HL-60 (cell line): Measurements from ENCODE around the gene TMEM270.

ENCODE experiments used
- DNase-seq, 2 experiments: peaks; one replicate each; pipeline ENCODE4 v3.0.0-alpha.2; 2010 to 2020; ENCODE audit warnings: low read depth in 1 of 2, low spot score in 1 of 2
- H3K27ac ChIP-seq: fragments of 250-450 bp; sonication (Bioruptor Pico); replicated peaks from 2 replicates; pipeline ENCODE4 v1.5.1; 2020; ENCODE audit warnings: mild to moderate bottlenecking, moderate library complexity
- H3K27me3 ChIP-seq: fragments of 250-450 bp; sonication (Bioruptor Pico); 2 replicates; pipeline ENCODE4 v1.5.1; 2021; ENCODE audit warnings: mild to moderate bottlenecking, moderate library complexity; ENCODE audit not compliant: insufficient read depth, poor library complexity, severe bottlenecking
- H3K4me3 ChIP-seq: replicated peaks from 2 replicates; pipeline ENCODE4 v1.5.1; 2011; ENCODE audit warnings: mild to moderate bottlenecking, control low read depth, low read length; ENCODE audit not compliant: insufficient read depth
- CTCF ChIP-seq: IDR thresholded peaks from one replicate; pipeline ENCODE4 v1.5.1; 2011; ENCODE audit warnings: low read length, control low read depth, inconsistent platforms; ENCODE audit not compliant: insufficient read depth
- GABPA ChIP-seq: IDR thresholded peaks from 2 replicates; pipeline ENCODE4 v1.6.1; 2012; ENCODE audit warnings: low read depth
- POLR2AphosphoS5 ChIP-seq: IDR thresholded peaks from 2 replicates; pipeline ENCODE4 v1.6.1; 2012; ENCODE audit warnings: low read depth
- REST ChIP-seq: IDR thresholded peaks from 2 replicates; pipeline ENCODE4 v1.6.1; 2012; ENCODE audit warnings: low read depth; ENCODE audit not compliant: insufficient replicate concordance
- SPI1 ChIP-seq: IDR thresholded peaks from 2 replicates; pipeline ENCODE4 v1.6.1; 2012; ENCODE audit warnings: low read depth, mild to moderate bottlenecking, borderline replicate concordance

The TMEM270 gene

GRCh38 chr7:73904219-73905137 is 43.5 kb downstream of the TMEM270 start:
- DNase-seq: no peak
- Histone ChIP-seq H3K4me3 (no peak overlapping the region), H3K27ac (no peak overlapping the region), H3K27me3 (no peaks in the 10 kb centered on the region)
- TF ChIP-seq CTCF (no peak), GABPA (no peak)

GRCh38 chr7:73905360-73905759 is 44.4 kb downstream of the TMEM270 start:
- peak in 1 of 2 experiments; percentile 19 for DNase-seq
- Histone ChIP-seq H3K27me3 (no peaks in the 10 kb centered on the region), H3K27ac (no peak overlapping the region), H3K4me3 (no peak overlapping the region)
- TF ChIP-seq REST (no peak), GABPA (no peak), CTCF (no peak), SPI1 (no peak), POLR2AphosphoS5 (no peak)

- no peak overlapping the region for H3K4me3 ChIP-seq
- no peaks in the 10 kb centered on the region for H3K27me3 ChIP-seq
- no peak overlapping the region for H3K27ac ChIP-seq
- no peak for DNase-seq
- TF ChIP-seq CTCF (no peak), GABPA (no peak), REST (no peak), SPI1 (no peak), POLR2AphosphoS5 (no peak)
These were observed 45.9 kb downstream of the TMEM270 start for GRCh38 chr7:73906874-73907273.
